Fibroblast of peridontal ligament (primary cell): Measurements from ENCODE around the gene ATG9A.
"Not testable (repeated sequence)": the region's sequence is repeated elsewhere in the genome, so short reads cannot be mapped to it uniquely, and the experiment has no call there.

Experiments used
- DNase-seq: peaks from one replicate; pipeline ENCODE4 v3.0.0-alpha.2; 2010; ENCODE audit errors: extremely low read depth

Gene ATG9A

DNA sequence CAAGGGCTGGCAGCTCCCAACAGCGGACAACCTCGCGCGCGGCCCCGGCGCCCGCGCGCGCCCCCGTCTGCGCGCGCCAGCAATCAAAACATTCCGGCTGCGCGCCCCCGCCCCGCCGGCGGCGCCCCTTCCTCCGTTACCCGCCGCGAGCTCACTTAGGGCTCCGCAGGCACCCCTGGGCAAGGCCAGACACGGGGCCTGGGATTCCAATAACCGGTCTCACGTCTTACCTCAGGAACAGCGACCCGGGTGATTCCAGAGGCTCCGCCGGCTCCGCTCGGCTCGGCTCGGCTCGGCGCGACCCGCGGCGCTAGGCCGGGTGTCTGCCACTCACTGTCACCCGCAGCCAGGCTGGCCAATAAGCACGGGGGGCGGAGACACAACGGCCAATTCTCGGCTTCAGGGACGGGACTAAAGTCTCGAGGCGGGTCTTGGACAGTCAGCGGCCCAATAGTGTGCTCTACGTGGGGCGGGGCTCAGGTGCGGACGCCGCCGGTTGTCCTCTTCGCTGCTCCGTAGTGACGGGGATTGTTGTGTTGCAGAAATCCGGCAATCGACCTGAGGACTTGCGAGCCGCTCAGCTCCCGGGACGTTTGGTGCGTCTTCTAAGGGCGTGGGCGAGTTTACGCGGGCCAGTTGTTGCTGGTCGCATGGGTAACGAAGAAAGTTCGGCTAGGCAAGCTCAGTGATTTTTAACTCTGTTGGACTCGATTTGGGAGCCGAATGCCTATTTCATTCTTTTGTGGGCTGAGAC is at the start of gene ATG9A, which contains the start of gene ANKZF1:
Gene ATG9A, minus strand, starts transcription at position 332 of the 754 bp plus-strand sequence. CDS start 1,612 bp downstream, outside the sequence.
Gene ANKZF1, plus strand, starts transcription at position 502 of the 754 bp plus-strand sequence. CDS start 452 bp downstream, outside the sequence.
- peak; percentile 97 for DNase-seq

DNA sequence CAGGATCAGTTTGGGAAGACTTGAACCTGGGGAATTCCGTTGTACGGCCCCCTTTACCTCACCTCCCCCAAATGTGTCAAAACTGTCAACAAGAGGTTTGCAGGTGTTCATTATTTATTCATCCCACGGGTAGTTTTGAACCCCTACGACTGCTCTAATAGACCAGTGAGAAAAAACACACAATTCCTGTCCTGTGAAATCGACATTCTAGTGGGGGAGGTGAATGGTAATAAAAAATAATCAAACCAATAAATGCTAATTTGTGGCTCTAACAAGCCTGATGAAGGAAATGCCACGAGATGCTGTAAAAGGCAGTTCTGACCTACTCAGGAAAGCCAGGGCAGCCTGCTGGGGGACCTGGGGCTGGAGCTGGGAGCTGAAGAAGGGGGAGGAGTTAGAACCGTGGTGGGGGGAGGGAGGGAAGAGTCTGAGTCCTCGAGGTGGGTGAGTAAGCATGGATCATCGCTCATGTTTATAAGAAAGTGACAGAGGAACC is 49.3 kb upstream of the ATG9A start:
- no peak for DNase-seq

GRCh38 chr2:219277703-219278654 is 48.5 kb upstream of the ATG9A start:
- peak; percentile 82 for DNase-seq

DNA sequence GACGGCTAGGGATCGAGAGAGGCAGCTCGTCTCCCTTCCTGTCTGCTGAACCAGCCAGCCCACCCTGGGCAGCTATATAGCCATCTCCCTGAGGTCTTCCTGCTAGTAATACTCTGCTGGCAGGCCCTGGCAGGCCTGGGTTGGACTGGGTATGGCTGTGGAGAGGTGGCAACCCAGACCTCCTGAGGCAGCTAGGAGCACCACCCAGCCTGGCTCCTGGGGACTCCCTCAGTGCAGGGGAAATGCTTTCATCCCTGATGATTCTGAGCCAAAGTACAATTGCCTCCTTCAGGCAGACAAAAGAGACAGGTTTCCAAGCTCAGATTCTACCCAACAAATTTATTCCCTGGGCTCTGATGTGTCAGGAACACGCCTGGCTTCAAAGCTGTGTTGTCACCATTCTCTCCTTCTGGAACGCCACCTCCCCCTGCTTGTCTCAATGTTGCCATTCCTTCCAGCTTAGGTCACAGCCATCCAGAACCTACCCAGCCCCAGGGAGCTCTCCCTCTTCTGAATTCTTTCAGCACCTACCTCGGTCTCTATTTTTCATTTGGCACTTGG is 45.0 kb upstream of the ATG9A start:
- peak; percentile 59 for DNase-seq

- DNase-seq = no peak
These were observed 44.5 kb upstream of the ATG9A start for GRCh38 chr2:219273937-219274336.

- no peak for DNase-seq
These were observed 43.6 kb upstream of the ATG9A start for GRCh38 chr2:219272995-219273394.

- no peak for DNase-seq
These were observed 42.9 kb upstream of the ATG9A start for GRCh38 chr2:219272356-219272755.

DNA sequence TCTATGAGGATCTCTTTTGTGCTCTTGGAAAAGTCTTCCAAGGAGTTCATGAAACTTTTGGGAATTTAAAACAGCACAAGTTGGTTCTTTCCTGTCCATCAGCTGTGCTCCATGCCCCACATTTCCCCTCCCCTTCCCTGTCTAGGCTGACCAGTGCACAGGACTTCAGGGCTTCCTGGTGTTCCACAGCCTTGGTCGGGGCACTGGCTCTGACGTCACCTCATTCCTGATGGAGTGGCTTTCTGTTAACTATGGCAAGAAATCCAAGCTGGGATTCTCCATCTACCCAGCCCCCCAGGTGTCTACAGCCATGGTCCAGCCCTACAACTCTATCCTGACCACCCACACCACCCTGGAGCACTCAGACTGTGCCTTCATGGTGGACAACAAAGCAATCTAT is 41.6 kb upstream of the ATG9A start:
- no peak for DNase-seq

DNA sequence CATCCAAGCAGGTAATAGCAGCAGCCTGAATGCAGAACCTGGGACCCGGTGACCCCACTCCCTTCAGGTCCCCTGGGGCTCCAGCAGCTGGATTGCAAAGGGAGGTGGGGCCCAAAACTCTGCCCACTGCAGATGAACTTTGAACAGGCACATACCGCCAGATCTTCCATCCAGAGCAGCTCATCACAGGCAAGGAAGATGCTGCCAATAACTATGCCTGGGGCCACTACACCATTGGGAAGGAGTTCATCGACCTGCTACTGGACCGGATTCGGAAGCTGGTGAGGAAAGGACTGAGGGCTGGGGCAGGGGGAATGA is 40.6 kb upstream of the ATG9A start:
- no peak for DNase-seq

DNA sequence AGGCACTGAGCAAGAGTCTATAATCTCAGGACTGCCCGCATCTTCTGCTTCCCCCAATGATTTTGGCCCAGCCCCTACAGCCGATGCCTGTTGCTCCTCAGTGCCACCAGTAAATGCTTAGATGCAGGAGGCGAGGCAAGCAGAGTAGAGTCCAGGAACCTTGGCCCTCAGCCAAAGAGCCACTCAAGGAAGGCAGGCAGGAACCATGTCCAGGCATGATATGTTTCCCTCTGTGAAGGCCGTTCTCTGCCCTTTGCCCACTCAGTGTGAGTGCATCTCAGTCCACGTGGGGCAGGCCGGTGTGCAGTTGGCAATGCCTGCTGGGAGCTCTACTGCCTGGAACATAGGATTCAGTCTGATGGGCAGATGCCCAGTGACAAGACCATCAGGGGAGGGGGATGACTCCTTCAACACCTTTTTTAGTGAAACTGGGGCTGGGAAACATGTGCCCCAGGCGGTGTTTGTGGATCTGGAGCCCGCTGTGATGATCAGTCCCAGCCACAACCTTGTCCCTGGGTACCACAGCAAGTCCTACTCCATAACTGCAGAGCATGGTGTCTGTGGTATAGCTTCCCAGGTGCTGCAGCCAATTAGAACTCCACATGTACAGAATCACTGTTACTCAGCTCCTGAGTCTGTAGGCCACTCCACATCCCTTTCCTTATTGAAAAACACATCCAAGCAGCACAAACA is 40.1 kb upstream of the ATG9A start:
- DNase-seq = no peak

DNA sequence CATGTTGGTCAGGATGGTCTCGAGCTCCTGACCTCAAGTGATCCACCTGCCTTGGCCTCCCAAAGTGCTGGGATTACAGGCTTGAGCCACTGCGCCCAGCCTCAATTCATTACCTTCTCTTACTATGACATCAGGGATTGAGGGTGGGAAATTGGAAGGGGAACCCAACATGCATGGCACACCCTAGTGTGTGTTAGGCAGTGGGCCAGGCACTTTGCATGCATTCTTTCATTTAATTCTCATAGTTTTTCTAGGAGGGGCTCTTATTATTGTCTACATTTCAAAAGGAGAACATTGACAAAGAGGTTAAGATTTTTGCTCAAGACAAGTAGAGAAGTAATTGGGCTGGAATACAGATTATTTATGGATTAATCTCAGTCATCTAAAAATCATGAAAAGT is 38.9 kb upstream of the ATG9A start:
- DNase-seq = no peak

DNA sequence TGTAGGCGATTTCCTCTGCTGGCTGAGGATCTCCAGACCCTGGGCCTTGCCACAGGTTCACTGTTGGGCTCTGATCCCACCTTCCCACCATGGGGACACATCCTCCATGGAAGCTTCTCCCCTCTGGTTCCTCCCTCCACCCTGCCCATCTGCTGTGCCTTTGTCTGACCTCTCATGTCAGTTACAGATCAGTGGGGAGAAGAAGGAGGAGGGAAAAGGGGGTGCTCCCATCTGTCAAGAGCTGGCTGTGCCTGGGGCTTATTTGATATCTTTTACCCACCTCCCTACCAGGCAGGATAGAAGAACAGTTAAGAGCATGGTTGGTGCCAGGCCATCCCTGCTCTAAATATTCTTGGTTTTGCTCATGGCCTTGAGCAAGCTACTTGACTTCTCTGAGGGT is 37.5 kb upstream of the ATG9A start:
- no peak for DNase-seq

GRCh38 chr2:219266232-219266631 is 36.8 kb upstream of the ATG9A start:
- no peak for DNase-seq

GRCh38 chr2:219261024-219261855 is 31.8 kb upstream of the ATG9A start:
- no peak for DNase-seq

- DNase-seq = not testable (repeated sequence)
These were observed 29.5 kb upstream of the ATG9A start for GRCh38 chr2:219258942-219259341.

GRCh38 chr2:219254590-219255201 is 25.3 kb upstream of the ATG9A start:
- peak; percentile 31 for DNase-seq

GRCh38 chr2:219253753-219254589 is 24.5 kb upstream of the ATG9A start, which contains the start of gene TUBA4A:
Gene TUBA4A (minus strand): TSS chr2:219253918. CDS start chr2:219253858, 60 bp downstream.
- DNase-seq = peak; percentile 35

- no peak for DNase-seq
These were observed 23.7 kb upstream of the ATG9A start, which contains the start of gene TUBA4B for GRCh38 chr2:219252900-219253752. Gene TUBA4B (plus strand): TSS chr2:219253243. CDS start chr2:219253408, 165 bp downstream.
